ENCODE results near the gene MAG.

The MAG gene

DNA sequence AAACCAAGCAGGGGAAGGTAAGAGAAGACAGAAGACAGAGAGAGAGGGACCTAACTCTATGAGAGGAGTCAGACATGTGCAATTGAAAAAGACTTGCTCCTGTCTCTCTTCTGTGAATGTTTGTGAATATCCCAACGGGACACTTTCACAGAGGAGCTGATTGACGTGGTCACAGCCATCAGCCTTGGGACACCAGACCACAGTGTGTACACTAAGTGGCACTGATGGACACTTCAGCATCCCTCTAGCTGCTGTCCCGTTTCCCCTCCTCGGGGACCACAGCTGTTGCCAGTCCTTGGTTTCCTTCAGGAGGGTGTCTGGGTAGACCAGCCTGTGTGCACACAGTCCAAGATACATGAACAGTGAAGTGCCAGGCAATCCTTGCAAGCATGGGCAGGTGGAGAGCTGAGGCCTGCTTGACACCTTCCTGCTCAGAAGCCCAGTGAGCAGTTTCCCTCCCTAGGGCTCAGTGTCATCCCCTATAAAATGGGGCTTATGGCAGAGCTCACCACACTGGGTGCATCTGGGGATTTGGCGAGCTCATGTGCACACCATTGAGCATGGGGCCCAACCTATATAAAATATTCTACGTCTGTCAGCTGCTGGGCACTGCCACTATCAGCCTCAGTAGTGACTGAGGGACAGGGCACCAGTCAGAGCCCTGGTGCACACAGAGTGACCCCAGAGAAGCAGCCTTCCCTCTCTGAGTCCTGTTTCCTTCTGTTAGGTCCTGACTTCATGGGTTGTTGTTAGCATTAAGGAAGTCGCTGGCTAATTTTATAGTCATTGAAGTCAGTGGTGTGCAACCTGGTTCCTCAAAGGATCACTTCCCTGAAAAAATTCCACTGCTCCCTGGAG lies 27.5 kb upstream of the MAG start:
- DNase-seq (ENCODE audit: extremely low read depth in 1 of 2, low read depth in 1 of 2) = no peak

DNA sequence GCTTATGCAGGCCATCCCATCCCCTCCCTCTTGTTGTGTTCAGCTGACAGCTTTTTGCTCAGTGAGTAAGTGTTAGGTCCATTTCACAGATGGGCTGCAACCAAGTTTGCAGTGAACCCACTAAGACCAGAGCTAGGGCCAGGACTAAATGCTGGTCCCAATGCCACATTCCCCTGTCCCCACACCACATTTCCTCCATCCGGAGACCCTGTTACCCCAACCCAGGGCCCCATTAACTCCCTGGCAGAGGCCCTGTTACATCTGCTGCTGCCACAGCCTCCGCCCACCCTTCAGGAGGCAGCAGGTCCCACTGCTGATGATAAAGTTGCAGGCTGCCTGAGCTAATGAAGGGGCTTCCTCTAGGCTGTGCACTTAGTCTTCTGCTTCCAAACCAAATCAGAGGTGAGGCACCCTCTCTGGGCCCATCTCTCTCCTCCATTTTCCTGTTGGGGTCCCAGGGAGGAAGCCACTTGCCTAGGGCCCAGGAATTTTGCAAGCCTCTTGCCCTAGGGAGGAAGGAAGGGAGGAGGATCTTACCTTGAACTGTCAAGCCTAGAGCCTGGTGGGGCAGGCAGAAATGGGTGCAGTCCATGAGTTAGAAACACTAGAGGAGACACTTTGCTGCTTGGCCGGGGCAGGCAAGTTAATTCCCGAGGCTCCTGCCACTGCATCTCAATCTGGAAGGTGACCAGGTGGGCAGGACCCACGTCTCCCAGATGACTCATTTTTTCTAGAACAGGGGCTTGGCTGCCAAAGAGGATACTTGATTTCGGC lies 26.6 kb upstream of the MAG start:
- DNase-seq (ENCODE audit: extremely low read depth in 1 of 2, low read depth in 1 of 2) = no peak

GRCh38 chr19:35265900-35266519 lies 26.0 kb upstream of the MAG start:
- no peak for DNase-seq (ENCODE audit: extremely low read depth in 1 of 2, low read depth in 1 of 2)

GRCh38 chr19:35266520-35267352 lies 25.2 kb upstream of the MAG start:
- DNase-seq (ENCODE audit: extremely low read depth in 1 of 2, low read depth in 1 of 2) = no peak

GRCh38 chr19:35267353-35267817 lies 24.6 kb upstream of the MAG start:
- peak in 1 of 2 donors; percentile 30 for DNase-seq (ENCODE audit: extremely low read depth in 1 of 2, low read depth in 1 of 2)

DNA sequence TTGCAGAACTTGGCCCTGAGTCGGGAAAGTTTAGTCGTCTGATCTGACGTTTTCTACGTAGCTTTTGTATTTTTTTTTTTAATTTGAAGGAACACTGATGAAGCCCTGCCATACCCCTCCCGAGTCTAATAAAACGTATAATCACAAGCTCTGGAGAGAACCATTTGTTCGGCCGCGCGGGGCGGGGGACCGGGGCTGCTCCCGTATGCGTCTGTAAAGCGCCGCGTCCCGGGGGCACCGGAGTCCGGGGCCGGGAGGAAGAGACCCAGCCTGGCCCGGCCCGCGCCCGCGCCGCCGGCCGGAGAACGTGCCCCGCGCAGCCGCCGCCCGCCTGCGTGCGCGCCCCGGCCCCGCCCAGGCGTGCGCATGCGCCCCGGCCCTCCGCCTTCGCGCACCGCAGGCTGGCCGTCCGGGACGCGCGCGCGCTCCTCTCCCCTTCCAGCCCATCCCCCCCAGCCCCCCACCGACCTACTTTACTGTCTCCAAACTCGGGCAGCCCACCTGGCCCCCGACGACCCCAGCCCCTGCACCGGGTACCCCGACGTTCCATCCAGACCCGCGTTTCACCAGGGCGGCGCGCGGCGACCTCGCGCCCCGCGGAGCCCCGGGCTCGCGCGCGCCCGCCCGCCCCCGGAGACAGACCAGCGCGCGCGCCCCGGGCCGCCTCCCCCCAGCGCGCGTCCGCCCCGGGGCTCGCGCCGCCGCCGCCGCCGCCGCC lies 24.0 kb upstream of the MAG start:
- DNase-seq (ENCODE audit: extremely low read depth in 1 of 2, low read depth in 1 of 2) = peak in 1 of 2 donors; percentile 67

DNA sequence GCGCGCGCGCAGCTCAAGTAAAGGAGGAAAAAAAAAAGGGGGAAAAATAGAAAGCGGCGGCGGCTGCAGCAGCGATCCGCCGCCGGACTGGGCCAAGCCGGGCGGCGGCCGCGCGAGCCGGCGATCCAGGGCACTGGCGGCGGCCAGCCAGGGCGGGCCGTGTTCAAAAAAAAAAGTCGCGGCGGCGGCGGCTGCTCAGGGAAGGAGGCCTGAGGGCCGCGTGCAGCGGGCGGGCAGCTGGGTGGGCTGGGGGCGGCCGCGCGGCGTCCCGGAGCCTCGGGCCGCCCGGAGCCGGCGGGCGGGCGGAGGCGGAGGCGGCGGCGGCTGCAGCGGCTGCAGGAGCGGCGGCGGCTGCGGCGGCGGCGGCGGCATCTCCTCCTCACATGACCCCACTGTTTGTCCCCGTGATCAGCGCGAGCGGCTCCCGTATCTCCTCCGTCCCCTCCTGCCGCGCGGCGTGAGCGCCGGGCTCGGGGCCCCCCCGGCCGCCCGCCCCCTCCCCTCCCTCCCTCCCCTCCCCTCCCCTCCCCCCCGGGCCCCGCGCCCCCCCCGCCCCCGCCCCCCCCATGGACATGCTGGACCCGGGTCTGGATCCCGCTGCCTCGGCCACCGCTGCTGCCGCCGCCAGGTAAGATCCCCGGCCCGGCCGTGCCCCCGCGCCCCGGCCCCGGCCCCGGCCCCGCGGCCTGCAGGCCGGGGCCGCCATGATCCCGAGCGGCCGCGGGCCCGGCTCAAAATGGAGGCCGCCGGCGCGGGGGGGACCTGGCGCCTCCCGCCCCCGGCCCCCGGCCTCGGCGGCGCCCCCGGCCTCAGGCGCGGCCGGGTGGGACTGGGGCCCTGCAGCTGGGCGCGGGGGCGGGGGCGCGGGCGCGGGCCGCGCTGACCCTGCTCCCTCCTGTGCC lies 23.2 kb upstream of the MAG start, which contains the start of gene USF2:
USF2 (plus strand) TSS at position 427 of the 902 bp plus-strand sequence; CDS start at position 567, 140 bp downstream.
- peak in 1 of 2 donors; percentile 35 for DNase-seq (ENCODE audit: extremely low read depth in 1 of 2, low read depth in 1 of 2)

- peak; percentile 48 to 61 for DNase-seq (ENCODE audit: extremely low read depth in 1 of 2, low read depth in 1 of 2)
Measured at GRCh38 chr19:35269438-35270117, 22.4 kb upstream of the MAG start.

- DNase-seq (ENCODE audit: extremely low read depth in 1 of 2, low read depth in 1 of 2) = no peak
Measured at GRCh38 chr19:35270381-35270811, 21.6 kb upstream of the MAG start.

- no peak for DNase-seq (ENCODE audit: extremely low read depth in 1 of 2, low read depth in 1 of 2)
Measured at GRCh38 chr19:35271546-35271945, 20.4 kb upstream of the MAG start.

- no peak for DNase-seq (ENCODE audit: extremely low read depth in 1 of 2, low read depth in 1 of 2)
Measured at GRCh38 chr19:35272122-35272719, 19.7 kb upstream of the MAG start.

GRCh38 chr19:35272954-35273649 lies 18.9 kb upstream of the MAG start:
- no peak for DNase-seq (ENCODE audit: extremely low read depth in 1 of 2, low read depth in 1 of 2)

- no peak for DNase-seq (ENCODE audit: extremely low read depth in 1 of 2, low read depth in 1 of 2)
Measured at GRCh38 chr19:35273686-35274259, 18.2 kb upstream of the MAG start.

GRCh38 chr19:35274323-35274722 lies 17.6 kb upstream of the MAG start:
- DNase-seq (ENCODE audit: extremely low read depth in 1 of 2, low read depth in 1 of 2) = no peak

GRCh38 chr19:35276706-35277281 lies 15.2 kb upstream of the MAG start:
- no peak for DNase-seq (ENCODE audit: extremely low read depth in 1 of 2, low read depth in 1 of 2)

GRCh38 chr19:35278578-35279284 lies 13.2 kb upstream of the MAG start:
- no peak for DNase-seq (ENCODE audit: extremely low read depth in 1 of 2, low read depth in 1 of 2)
